ENCODE measurements around the gene THOC6. TPM values are rescaled to one million over a fixed set of nuclear protein-coding genes. Genes with fewer than 3 reads are reported as not detected.

THOC6 gene
- total and polyA plus RNA-seq, 9 of the 15 experiments (the other 6 are each of a cell fraction or from before 2014, with no cell fraction given) = 2.5 to 65.4 (median 42.3) TPM

DNA sequence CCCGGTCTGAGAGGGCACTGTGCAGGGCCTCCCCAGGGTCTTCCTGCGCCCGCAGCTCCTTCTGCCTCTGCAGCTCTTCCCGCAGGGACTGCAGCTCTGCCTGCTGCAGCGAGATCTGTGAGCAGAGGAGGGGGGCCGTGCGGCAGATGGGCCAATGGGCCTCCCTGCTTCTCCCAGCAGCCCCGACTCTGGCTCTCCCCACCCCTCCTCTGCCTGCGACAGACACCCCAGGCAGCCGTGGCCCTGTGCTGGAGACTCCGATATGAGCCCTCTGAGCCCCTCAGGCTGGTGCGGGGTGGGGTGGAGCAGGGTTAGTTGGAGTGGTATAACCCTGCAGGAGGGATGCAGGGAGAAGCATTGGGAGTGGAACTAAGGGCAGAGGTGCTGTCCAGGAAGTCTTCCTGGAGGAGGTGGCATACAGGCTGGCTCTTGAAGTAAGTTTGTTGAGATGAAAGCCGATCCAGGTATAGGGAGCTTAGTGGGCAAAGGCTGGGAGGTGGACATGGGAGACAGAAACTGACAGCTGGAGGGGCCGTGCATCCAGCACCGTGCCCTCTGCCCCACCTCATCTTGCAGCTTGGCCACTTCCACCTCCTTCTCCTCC lies 5.0 kb downstream of the THOC6 start:
- Histone ChIP-seq H3K9me1 (ENCODE audit: control insufficient read depth, insufficient read depth, low read length) (no peaks in the 10 kb centered on the region), H3K4me1 (replicated peaks in 1 of 2; ENCODE audit: control insufficient read depth in 2 of 2, insufficient read depth in 2 of 2, low read length in 2 of 2) (peaks cover 15 to 67% of the 10 kb centered on the region in 2 experiments), H3K4me3 (no peak overlapping the region; the same call in 1 of the 2 replicates), H4K20me1 (replicated peaks; ENCODE audit: control insufficient read depth, insufficient read depth, low read length) (0 out of 2 replicates have a peak, but pooled peaks cover 3% of the 10 kb centered on the region), H3K4me2 (ENCODE audit: insufficient read depth, low read length) (peak overlapping the region; percentile 67), H3K79me2 (ENCODE audit: control insufficient read depth, insufficient read depth, low read length) (peaks cover 8% of the 10 kb centered on the region; the same call in 2 of the 3 replicates), H2AFZ (ENCODE audit: low read depth, low read length) (peak overlapping the region; percentile 71; the same call in 1 of the 2 replicates), H3K9me3 (replicated peaks; ENCODE audit: control insufficient read depth, insufficient read depth, low read depth, low read length) (no peaks in the 10 kb centered on the region), H3K9ac (ENCODE audit: insufficient read depth in 1 of 2, low read depth in 2 of 2, low read length in 2 of 2) (peak overlapping the region; percentile 40 to 89; a peak in 3 of 4 replicates), H3K36me3 (ENCODE audit: control insufficient read depth, insufficient read depth, low read length) (peaks cover 24% of the 10 kb centered on the region; the same call in 2 of the 3 replicates), H3K27ac (ENCODE audit: extremely low read depth, low read depth, low read length) (no peak overlapping the region), H3K27me3 (ENCODE audit: control insufficient read depth in 2 of 2, insufficient read depth in 2 of 2, low read length in 2 of 2) (peaks cover 17 to 45% of the 10 kb centered on the region in 2 experiments; a peak in 4 of 5 replicates)
- in situ Hi-C loops (cut with MboI) (no loop called here), intact Hi-C loops (cut with micrococcal nuclease) (loop anchor here (1.0 to 10.0 kb wide), 2 partner anchors 26 to 64 kb away; partner anchors contain the start of genes KREMEN2 and PAQR4)
- 31% methylated on average over 15 of the region's 15 CpGs for WGBS (ENCODE audit: insufficient coverage, low coverage, missing lambda C conversion rate)
- BruUV-seq (replicated peaks) = no TSS peak
- ChIA-PET CTCF (ENCODE audit: low intra/inter-chr PET ratio) (interaction anchor here (0.7 kb wide), 1 partner anchor 25 kb away, joined by 3 read pairs; no protein-coding TSS in a partner anchor), POLR2A (interaction anchor here (0.6 to 1.8 kb wide), 8 partner anchors 21 to 121 kb away, joined by 3 to 6 read pairs (median 3); no protein-coding TSS in a partner anchor)
- TF ChIP-seq, protein P1, sequence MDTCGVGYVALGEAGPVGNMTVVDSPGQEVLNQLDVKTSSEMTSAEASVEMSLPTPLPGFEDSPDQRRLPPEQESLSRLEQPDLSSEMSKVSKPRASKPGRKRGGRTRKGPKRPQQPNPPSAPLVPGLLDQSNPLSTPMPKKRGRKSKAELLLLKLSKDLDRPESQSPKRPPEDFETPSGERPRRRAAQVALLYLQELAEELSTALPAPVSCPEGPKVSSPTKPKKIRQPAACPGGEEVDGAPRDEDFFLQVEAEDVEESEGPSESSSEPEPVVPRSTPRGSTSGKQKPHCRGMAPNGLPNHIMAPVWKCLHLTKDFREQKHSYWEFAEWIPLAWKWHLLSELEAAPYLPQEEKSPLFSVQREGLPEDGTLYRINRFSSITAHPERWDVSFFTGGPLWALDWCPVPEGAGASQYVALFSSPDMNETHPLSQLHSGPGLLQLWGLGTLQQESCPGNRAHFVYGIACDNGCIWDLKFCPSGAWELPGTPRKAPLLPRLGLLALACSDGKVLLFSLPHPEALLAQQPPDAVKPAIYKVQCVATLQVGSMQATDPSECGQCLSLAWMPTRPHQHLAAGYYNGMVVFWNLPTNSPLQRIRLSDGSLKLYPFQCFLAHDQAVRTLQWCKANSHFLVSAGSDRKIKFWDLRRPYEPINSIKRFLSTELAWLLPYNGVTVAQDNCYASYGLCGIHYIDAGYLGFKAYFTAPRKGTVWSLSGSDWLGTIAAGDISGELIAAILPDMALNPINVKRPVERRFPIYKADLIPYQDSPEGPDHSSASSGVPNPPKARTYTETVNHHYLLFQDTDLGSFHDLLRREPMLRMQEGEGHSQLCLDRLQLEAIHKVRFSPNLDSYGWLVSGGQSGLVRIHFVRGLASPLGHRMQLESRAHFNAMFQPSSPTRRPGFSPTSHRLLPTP (IDR thresholded peaks at IDR 0.05; ENCODE audit: borderline replicate concordance, extremely low read depth, insufficient read length) = peak; percentile 25
- TF ChIP-seq ZFP36 (IDR thresholded peaks at IDR 0.05; ENCODE audit: low read depth, low read length, partially characterized antibody) (peak; percentile 99), ZNF436 (CRISPR knock-in tag; IDR thresholded peaks at IDR 0.05) (peak; percentile 90), STAT5A (IDR thresholded peaks at IDR 0.05; ENCODE audit: borderline replicate concordance, low read length) (no peak), SMARCA5 (IDR thresholded peaks at IDR 0.05) (peak; percentile 73; the same call in 1 of the 2 replicates), BCOR (IDR thresholded peaks at IDR 0.05) (peak; percentile 96), PTBP1 (IDR thresholded peaks at IDR 0.05; ENCODE audit: low read depth, low read length) (0 out of 2 replicates have a peak, but pooled peaks have one; percentile 42), STAG1 (CRISPR knock-in tag; IDR thresholded peaks at IDR 0.05; ENCODE audit: borderline replicate concordance) (0 out of 2 replicates have a peak, but pooled peaks have one; percentile 9), KDM1A (IDR thresholded peaks at IDR 0.05) (peak in 1 of 2 experiments; percentile 61; a peak in 2 of 4 replicates), FOXK1 (CRISPR knock-in tag; IDR thresholded peaks at IDR 0.05; ENCODE audit: borderline replicate concordance) (no peak), ZBTB7A (IDR thresholded peaks at IDR 0.05; ENCODE audit: borderline replicate concordance, control insufficient read depth, low read depth, low read length) (0 out of 2 replicates have a peak, but pooled peaks have one; percentile 7), POLR2A (conservative IDR thresholded peaks at IDR 0.05) (peak; percentile 13; the same call in 1 of the 2 replicates), HDAC2 (IDR thresholded peaks at IDR 0.05) (peak; percentile 67; the same call in 1 of the 2 replicates), ILK (tag; IDR thresholded peaks at IDR 0.05; ENCODE audit: borderline replicate concordance, low read depth) (no peak)
- TF ChIP-seq, protein P2, sequence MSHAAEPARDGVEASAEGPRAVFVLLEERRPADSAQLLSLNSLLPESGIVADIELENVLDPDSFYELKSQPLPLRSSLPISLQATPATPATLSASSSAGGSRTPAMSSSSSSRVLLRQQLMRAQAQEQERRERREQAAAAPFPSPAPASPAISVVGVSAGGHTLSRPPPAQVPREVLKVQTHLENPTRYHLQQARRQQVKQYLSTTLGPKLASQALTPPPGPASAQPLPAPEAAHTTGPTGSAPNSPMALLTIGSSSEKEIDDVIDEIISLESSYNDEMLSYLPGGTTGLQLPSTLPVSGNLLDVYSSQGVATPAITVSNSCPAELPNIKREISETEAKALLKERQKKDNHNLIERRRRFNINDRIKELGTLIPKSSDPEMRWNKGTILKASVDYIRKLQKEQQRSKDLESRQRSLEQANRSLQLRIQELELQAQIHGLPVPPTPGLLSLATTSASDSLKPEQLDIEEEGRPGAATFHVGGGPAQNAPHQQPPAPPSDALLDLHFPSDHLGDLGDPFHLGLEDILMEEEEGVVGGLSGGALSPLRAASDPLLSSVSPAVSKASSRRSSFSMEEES (CRISPR knock-in tag; IDR thresholded peaks at IDR 0.05) = no peak
- no peak for FAIRE-seq
- peak in 1 of 4 experiments; percentile 18 for DNase-seq (ENCODE audit: extremely low read depth in 1 of 4, low spot score in 3 of 4)
- no peak for ATAC-seq

Data from K562 (cell line).